ENCODE data around the gene AGPAT1.
"Not testable (repeated sequence)": the region's sequence is repeated elsewhere in the genome, so short reads cannot be mapped to it uniquely, and the experiment has no call there.

The AGPAT1 gene

DNA sequence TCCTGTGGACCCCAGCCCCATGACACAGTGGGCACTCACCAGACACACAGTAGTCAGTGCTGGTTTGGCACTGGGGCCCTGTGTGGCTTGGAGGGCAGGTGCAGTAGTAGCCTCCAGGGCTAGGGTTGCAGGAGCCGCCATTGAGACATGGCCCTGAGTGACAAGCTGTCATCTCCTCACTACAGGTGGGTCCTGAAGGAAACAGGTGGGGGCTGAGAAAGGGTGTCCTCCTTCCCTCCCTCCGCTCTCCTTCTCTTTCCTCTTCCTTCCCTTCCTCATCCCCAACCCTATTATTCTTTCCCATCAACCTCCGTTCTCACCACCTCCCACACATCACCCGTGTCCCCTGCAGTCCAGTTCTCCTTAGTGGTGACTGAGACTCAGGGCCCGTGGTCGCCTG, 37.8 kb upstream of the AGPAT1 start:
- Histone ChIP-seq H3K9ac (ENCODE audit: low read length) (no peak overlapping the region), H3K27me3 (ENCODE audit: control insufficient read depth, insufficient read depth, low read length) (peaks cover 2% of the 10 kb centered on the region; the same call in 1 of the 2 replicates), H3K27ac (ENCODE audit: low read depth, low read length) (no peak overlapping the region), H3K4me1 (ENCODE audit: control insufficient read depth, insufficient read depth, low read length) (no peaks in the 10 kb centered on the region), H3K4me3 (ENCODE audit: low read depth, low read length) (no peak overlapping the region), H3K9me3 (ENCODE audit: control insufficient read depth, insufficient read depth, low read depth, low read length) (no peaks in the 10 kb centered on the region), H3K36me3 (ENCODE audit: control insufficient read depth, insufficient read depth, low read length) (no peaks in the 10 kb centered on the region)

DNA sequence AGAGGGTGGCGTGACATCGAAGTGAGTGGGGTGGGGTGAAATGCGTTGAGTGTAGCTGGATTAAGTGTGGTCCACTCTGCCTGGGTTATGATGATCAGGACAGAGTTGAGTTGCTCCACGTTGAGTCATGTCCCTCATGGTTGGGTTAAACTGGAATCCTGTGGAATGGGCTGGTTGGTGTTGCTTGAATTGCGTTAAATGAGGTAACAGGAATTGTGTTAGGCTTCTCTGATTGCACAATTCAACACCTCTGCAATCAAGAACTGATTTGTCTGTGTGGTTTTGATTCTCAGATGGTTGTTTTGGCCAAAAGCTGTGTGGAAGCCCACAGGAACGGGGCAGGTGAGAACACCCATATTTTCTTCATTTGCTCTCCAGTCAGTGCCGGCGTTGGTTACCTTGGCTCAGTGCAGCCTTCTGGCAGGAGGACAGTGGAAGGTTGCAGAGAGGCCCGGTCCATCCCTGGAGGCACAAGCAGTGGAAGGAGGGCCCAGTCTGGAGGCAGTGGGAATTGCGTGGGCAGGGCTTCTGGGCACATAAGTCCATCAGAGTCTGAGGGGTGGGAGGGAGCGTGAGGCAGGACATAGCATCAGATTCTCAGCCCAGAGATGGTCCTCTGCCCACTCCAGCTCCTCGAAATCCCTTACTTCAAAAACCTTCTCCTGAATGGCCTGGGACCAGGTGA, 36.3 kb upstream of the AGPAT1 start:
- H3K9ac ChIP-seq (ENCODE audit: low read length), result no peak overlapping the region
- no peaks in the 10 kb centered on the region; the same call in 1 of the 2 replicates for H3K27me3 ChIP-seq (ENCODE audit: control insufficient read depth, insufficient read depth, low read length)
- H3K4me1 ChIP-seq (ENCODE audit: control insufficient read depth, insufficient read depth, low read length), result no peaks in the 10 kb centered on the region
- H3K36me3 ChIP-seq (ENCODE audit: control insufficient read depth, insufficient read depth, low read length), result no peaks in the 10 kb centered on the region
- no peak overlapping the region for H3K4me3 ChIP-seq (ENCODE audit: low read depth, low read length)
- H3K9me3 ChIP-seq (ENCODE audit: control insufficient read depth, insufficient read depth, low read depth, low read length), result no peaks in the 10 kb centered on the region
- H3K27ac ChIP-seq (ENCODE audit: low read depth, low read length), result no peak overlapping the region

DNA sequence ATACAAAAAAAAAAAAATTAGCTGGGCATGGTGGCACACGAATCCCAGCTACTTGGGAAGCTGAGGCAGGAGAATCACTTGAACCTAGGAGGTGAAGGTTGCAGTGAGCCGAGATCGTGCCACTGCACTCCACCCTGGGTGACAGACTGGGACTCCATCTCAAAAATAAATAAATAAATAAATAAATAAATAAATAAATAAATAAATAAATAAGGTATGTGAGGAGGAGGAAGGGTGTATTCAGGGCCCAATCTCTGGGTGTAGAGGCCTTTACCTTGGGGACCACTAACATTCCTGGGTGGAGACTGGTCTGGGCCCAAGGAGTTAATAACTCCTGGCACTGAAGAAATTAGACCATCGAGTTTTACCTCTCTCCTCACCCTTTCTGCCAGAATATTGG, 35.5 kb upstream of the AGPAT1 start:
- H3K4me1 ChIP-seq (ENCODE audit: control insufficient read depth, insufficient read depth, low read length); H3K9me3 ChIP-seq (ENCODE audit: control insufficient read depth, insufficient read depth, low read depth, low read length); H3K4me3 ChIP-seq (ENCODE audit: low read depth, low read length); H3K27me3 ChIP-seq (ENCODE audit: control insufficient read depth, insufficient read depth, low read length); H3K27ac ChIP-seq (ENCODE audit: low read depth, low read length); H3K9ac ChIP-seq (ENCODE audit: low read length); H3K36me3 ChIP-seq (ENCODE audit: control insufficient read depth, insufficient read depth, low read length): not testable (repeated sequence)

DNA sequence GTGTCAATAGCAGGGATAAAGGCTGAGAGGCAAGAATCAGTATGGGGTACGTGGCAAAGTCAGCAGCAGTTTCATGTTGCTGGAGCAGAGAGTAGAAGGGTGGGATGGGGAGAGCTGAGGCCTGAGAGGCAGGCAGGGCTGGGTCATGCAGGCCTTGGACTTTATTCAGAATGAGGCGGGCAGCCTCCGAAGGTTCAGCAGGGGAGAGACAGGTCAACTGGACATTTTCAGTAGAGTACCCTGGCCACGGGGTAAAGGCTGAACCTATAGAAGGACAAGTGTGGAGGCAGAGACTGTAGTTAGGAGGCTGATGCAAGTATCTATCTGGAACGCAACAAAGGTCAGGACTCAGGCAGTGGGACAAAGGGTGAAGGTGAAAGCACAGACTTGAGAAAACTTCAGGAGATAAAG, 34.3 kb upstream of the AGPAT1 start:
- H3K4me1 ChIP-seq (ENCODE audit: control insufficient read depth, insufficient read depth, low read length), result no peaks in the 10 kb centered on the region
- H3K9ac ChIP-seq (ENCODE audit: low read length), result no peak overlapping the region
- H3K27ac ChIP-seq (ENCODE audit: low read depth, low read length), result no peak overlapping the region
- no peaks in the 10 kb centered on the region for H3K9me3 ChIP-seq (ENCODE audit: control insufficient read depth, insufficient read depth, low read depth, low read length)
- H3K27me3 ChIP-seq (ENCODE audit: control insufficient read depth, insufficient read depth, low read length), result no peaks in the 10 kb centered on the region; the same call in 1 of the 2 replicates
- no peak overlapping the region for H3K4me3 ChIP-seq (ENCODE audit: low read depth, low read length)
- no peaks in the 10 kb centered on the region for H3K36me3 ChIP-seq (ENCODE audit: control insufficient read depth, insufficient read depth, low read length)

DNA sequence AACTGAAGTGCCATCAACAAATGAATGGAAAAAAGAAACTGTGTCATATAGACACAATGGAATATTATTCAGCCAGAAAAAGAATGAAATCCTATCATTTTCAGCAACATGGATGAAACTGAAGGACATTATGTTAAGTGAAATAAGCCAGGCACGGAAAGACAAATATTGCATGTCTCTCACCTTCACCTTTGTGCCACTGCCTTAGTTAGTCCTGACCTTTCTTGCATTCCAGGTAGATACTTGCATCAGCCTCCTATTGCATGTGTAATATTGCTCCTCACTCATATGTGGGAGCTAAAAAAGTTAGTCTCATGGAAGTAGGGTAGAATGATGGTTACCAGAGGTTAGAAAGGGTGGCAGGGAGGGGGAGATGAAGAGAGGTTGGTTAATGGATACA, 33.1 kb upstream of the AGPAT1 start:
- Histone ChIP-seq H3K9ac (ENCODE audit: low read length) (no peak overlapping the region), H3K27me3 (ENCODE audit: control insufficient read depth, insufficient read depth, low read length) (no peaks in the 10 kb centered on the region; the same call in 1 of the 2 replicates), H3K4me1 (ENCODE audit: control insufficient read depth, insufficient read depth, low read length) (no peaks in the 10 kb centered on the region), H3K9me3 (ENCODE audit: control insufficient read depth, insufficient read depth, low read depth, low read length) (no peaks in the 10 kb centered on the region), H3K27ac (ENCODE audit: low read depth, low read length) (no peak overlapping the region), H3K36me3 (ENCODE audit: control insufficient read depth, insufficient read depth, low read length) (no peaks in the 10 kb centered on the region), H3K4me3 (ENCODE audit: low read depth, low read length) (no peak overlapping the region)

DNA sequence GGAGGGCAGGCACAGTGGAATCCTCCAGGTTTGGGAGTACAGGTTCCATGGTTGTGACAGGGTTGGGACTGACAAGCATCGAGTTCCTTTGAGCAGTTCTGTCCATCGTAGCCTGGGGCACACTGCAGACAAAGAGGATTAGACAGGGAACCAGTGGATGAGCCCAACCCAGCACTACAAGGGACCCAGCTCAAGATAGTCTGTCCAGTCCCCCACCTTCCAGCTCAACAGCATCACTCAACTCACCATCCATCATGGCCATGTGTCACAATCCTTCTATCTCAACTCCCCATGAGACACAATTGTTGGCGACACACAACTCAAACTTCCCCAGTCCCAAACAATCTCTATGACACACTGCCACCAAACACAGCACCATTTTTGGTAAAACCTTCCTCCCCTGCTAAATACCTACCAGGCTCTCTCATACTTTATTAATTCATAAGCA, 28.4 kb upstream of the AGPAT1 start:
- no peaks in the 10 kb centered on the region for H3K4me1 ChIP-seq (ENCODE audit: control insufficient read depth, insufficient read depth, low read length)
- H3K4me3 ChIP-seq (ENCODE audit: low read depth, low read length), result no peak overlapping the region
- no peak overlapping the region for H3K9ac ChIP-seq (ENCODE audit: low read length)
- no peaks in the 10 kb centered on the region for H3K36me3 ChIP-seq (ENCODE audit: control insufficient read depth, insufficient read depth, low read length)
- no peak overlapping the region for H3K27ac ChIP-seq (ENCODE audit: low read depth, low read length)
- no peaks in the 10 kb centered on the region; the same call in 1 of the 2 replicates for H3K27me3 ChIP-seq (ENCODE audit: control insufficient read depth, insufficient read depth, low read length)
- no peaks in the 10 kb centered on the region for H3K9me3 ChIP-seq (ENCODE audit: control insufficient read depth, insufficient read depth, low read depth, low read length)

DNA sequence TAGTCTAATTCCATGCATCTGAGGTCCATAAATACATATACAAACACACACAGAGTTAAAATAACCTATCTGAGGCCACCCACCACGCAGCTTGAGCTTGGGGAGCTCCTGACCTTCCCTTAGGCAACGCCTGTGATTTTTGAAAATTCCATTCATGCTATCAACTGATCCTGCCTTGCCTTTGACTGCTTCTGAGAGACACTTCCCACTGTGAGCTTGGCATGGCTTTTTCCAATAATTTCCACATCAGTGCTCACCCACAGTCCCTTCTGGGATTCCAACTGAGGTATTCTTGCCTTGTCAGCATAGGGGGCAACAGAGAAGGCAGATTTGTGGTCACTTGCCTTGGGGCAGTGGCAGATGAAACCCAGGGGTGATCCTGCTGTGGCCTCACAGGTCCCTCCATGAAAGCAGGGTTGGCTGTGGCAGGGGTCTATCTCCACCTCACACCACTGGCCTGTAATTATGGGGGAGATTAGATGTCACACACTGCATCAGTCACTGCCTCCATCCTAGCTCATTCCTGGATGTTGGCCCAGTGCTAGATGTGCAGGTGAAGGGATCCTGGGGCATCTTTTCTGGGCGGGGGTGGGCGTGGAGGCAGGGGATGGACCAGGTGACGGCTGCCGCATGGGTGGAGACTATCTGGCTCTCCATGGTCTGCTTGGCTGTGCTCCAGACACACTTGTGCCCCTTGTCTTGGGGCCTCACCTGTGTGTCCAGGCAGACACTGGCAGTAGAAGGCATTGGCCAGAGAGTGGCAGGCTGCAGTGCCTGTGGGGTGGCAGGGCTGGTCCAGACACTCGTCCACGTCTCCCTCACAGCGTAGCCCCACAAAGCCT, 27.8 kb upstream of the AGPAT1 start:
- Histone ChIP-seq H3K9ac (ENCODE audit: low read length) (no peak overlapping the region), H3K27ac (ENCODE audit: low read depth, low read length) (no peak overlapping the region), H3K4me1 (ENCODE audit: control insufficient read depth, insufficient read depth, low read length) (no peaks in the 10 kb centered on the region), H3K36me3 (ENCODE audit: control insufficient read depth, insufficient read depth, low read length) (no peaks in the 10 kb centered on the region), H3K27me3 (ENCODE audit: control insufficient read depth, insufficient read depth, low read length) (no peaks in the 10 kb centered on the region; the same call in 1 of the 2 replicates), H3K9me3 (ENCODE audit: control insufficient read depth, insufficient read depth, low read depth, low read length) (no peaks in the 10 kb centered on the region), H3K4me3 (ENCODE audit: low read depth, low read length) (no peak overlapping the region)

DNA sequence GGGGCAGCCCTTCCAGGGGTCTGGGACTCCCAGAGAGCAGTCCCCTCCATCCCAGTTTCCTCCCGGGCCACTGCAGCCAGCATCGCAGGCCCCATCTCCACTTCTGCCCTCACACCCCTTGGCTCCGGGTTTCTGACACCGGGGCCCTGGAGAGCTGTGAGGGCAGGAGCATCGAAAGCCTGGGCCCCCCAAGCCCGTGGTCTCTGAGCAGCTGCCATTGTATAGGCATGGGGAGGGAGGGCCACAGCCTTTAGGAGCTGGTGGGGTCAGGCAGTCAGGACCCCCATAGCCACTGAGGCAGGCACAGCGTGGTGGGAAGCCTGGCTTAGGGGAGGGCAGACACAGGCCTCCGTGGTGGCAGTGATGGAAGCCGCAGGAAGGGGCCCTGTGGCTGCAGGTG, 26.3 kb upstream of the AGPAT1 start:
- Histone ChIP-seq H3K27me3 (ENCODE audit: control insufficient read depth, insufficient read depth, low read length) (no peaks in the 10 kb centered on the region; the same call in 1 of the 2 replicates), H3K36me3 (ENCODE audit: control insufficient read depth, insufficient read depth, low read length) (no peaks in the 10 kb centered on the region), H3K9me3 (ENCODE audit: control insufficient read depth, insufficient read depth, low read depth, low read length) (no peaks in the 10 kb centered on the region), H3K9ac (ENCODE audit: low read length) (no peak overlapping the region), H3K27ac (ENCODE audit: low read depth, low read length) (no peak overlapping the region), H3K4me1 (ENCODE audit: control insufficient read depth, insufficient read depth, low read length) (peaks cover 4% of the 10 kb centered on the region), H3K4me3 (ENCODE audit: low read depth, low read length) (no peak overlapping the region)

DNA sequence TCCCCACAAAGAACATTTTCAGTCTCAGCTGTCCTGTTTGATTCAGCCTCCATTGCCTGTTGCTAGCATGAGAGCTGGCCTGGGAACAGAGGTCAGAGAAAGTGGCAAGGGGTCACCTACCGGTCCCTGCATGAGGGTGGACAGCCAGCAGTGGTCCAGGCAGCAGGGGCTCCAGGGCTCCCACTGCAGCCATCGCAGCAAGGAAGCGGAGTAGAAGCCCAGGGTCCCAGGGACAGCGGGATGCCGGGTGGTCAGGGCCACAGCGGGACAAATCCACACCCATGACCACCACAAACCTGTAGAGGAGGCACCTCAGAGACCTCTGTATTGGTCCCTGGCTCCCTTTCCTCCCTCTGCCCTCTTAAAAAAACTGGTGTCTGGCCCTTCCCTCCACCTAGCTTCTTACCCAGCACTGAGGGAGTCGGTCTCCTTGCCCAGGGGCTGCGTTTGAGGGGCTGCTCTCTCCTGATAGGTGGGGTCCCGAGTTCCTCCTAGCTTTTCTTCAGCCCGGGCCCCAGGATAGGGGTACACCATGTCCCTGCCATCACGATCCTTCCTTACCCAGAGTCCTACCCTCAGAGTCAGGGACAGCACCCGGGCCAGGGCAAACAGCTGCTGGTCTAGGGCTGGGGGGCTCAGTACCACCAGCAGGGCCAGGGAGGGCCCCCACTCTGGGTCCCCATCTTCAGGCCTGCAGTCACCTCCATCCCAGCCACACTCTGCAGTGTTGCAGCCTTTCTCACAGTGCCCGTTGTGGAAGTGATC, 25.0 kb upstream of the AGPAT1 start:
- H3K4me1 ChIP-seq (ENCODE audit: control insufficient read depth, insufficient read depth, low read length), result peaks cover 11% of the 10 kb centered on the region
- H3K27me3 ChIP-seq (ENCODE audit: control insufficient read depth, insufficient read depth, low read length), result no peaks in the 10 kb centered on the region; the same call in 1 of the 2 replicates
- H3K4me3 ChIP-seq (ENCODE audit: low read depth, low read length), result no peak overlapping the region
- H3K36me3 ChIP-seq (ENCODE audit: control insufficient read depth, insufficient read depth, low read length), result no peaks in the 10 kb centered on the region
- H3K9ac ChIP-seq (ENCODE audit: low read length), result no peak overlapping the region
- no peaks in the 10 kb centered on the region for H3K9me3 ChIP-seq (ENCODE audit: control insufficient read depth, insufficient read depth, low read depth, low read length)
- H3K27ac ChIP-seq (ENCODE audit: low read depth, low read length), result no peak overlapping the region

DNA sequence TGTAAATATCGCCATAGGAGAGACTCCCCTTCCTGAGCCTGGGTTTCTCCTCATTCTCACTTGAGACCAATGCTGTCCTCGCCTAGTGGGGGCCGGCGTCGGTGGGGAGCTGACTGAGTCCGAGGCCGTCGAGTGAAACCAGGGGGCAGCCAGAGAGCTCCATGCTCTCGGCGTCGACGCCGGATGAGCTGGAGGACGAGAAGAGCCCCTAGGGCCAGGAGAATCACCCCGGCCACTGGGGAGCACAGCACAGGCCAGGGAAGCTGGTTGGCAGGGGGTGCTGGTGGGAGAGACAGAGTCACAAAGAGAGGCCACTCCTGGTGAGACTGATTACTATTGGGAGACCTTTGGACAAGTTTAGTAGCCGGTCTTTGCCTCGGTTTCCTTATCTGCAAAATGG, 23.0 kb upstream of the AGPAT1 start:
- H3K9ac ChIP-seq (ENCODE audit: low read length), result no peak overlapping the region
- H3K4me1 ChIP-seq (ENCODE audit: control insufficient read depth, insufficient read depth, low read length), result peaks cover 24% of the 10 kb centered on the region
- H3K27me3 ChIP-seq (ENCODE audit: control insufficient read depth, insufficient read depth, low read length), result no peaks in the 10 kb centered on the region; the same call in 1 of the 2 replicates
- no peaks in the 10 kb centered on the region for H3K36me3 ChIP-seq (ENCODE audit: control insufficient read depth, insufficient read depth, low read length)
- no peaks in the 10 kb centered on the region for H3K9me3 ChIP-seq (ENCODE audit: control insufficient read depth, insufficient read depth, low read depth, low read length)
- no peak overlapping the region for H3K4me3 ChIP-seq (ENCODE audit: low read depth, low read length)
- no peak overlapping the region for H3K27ac ChIP-seq (ENCODE audit: low read depth, low read length)

DNA sequence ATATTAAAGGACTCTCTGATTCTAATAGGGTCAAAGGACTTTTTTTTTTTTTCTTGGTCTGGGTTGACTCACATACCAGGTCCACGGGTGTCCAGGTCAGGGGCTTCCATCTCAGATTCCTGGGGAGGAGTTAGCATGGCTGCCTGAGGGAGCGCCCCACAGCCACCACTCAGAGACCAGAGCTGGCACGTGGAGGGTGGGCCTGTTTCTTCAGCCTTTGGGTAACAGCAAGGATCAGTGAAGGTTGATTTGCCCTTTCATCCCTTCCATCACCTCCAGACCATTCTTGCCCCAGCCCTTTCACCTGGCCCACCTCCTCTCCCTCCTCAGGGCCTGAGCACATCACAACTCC, 22.4 kb upstream of the AGPAT1 start:
- H3K9ac ChIP-seq (ENCODE audit: low read length), result no peak overlapping the region
- no peak overlapping the region for H3K4me3 ChIP-seq (ENCODE audit: low read depth, low read length)
- no peaks in the 10 kb centered on the region for H3K9me3 ChIP-seq (ENCODE audit: control insufficient read depth, insufficient read depth, low read depth, low read length)
- H3K27me3 ChIP-seq (ENCODE audit: control insufficient read depth, insufficient read depth, low read length), result no peaks in the 10 kb centered on the region
- H3K36me3 ChIP-seq (ENCODE audit: control insufficient read depth, insufficient read depth, low read length), result no peaks in the 10 kb centered on the region
- peaks cover 24% of the 10 kb centered on the region for H3K4me1 ChIP-seq (ENCODE audit: control insufficient read depth, insufficient read depth, low read length)
- no peak overlapping the region for H3K27ac ChIP-seq (ENCODE audit: low read depth, low read length)

All from HUES6 (cell line).